SJSA1 (cell line): Measurements from ENCODE around the gene LRP2. TPM values are rescaled to one million over a fixed set of nuclear protein-coding genes. Genes with fewer than 3 reads are reported as not detected.

Experiments
- DNase-seq, 2 experiments: peaks; one replicate each; pipeline ENCODE4 v3.0.0-alpha.2; 2015 to 2020; ENCODE audit warnings: low spot score in 2 of 2, low read depth in 1 of 2
- H3K27ac ChIP-seq: fragments of 250-450 bp; sonication (Bioruptor Pico); 2 replicates; pipeline ENCODE4 v1.5.1; 2020; ENCODE audit warnings: mild to moderate bottlenecking, moderate library complexity
- H3K27me3 ChIP-seq: fragments of 250-450 bp; sonication (Bioruptor Pico); replicated peaks from 2 replicates; pipeline ENCODE4 v1.5.1; 2020; ENCODE audit warnings: mild to moderate bottlenecking, moderate library complexity
- H3K36me3 ChIP-seq: fragments of 250-450 bp; sonication (Bioruptor Pico); 2 replicates; pipeline ENCODE4 v1.5.1; 2020; ENCODE audit warnings: mild to moderate bottlenecking
- H3K4me1 ChIP-seq: fragments of 250-450 bp; sonication (Bioruptor Pico); replicated peaks from 2 replicates; pipeline ENCODE4 v1.6.1; 2021; ENCODE audit warnings: mild to moderate bottlenecking
- H3K4me3 ChIP-seq: fragments of 250-450 bp; sonication (Bioruptor Pico); 2 replicates; pipeline ENCODE4 v1.5.1; 2020; ENCODE audit warnings: mild to moderate bottlenecking
- H3K9me3 ChIP-seq: fragments of 250-450 bp; sonication (Bioruptor Pico); replicated peaks from 2 replicates; pipeline ENCODE4 v1.5.1; 2020; ENCODE audit warnings: mild to moderate bottlenecking
- total RNA-seq: library from RNA; depleted of rRNA; stranded (reverse); fragments of >200 nt; shearing (Covaris generic); gene quantifications from 2 replicates; pipeline ENCODE4 v1.2.3, GENCODE V29; 2014

The LRP2 gene
- total RNA-seq, 1 experiment from 2014 or later: 0.11 TPM

GRCh38 chr2:169363560-169364150 is 1.3 kb upstream of the LRP2 start:
- H3K27ac ChIP-seq: no peak overlapping the region
- peak in 1 of 2 experiments; percentile 2 for DNase-seq
- peaks cover 62% of the 10 kb centered on the region for H3K27me3 ChIP-seq
- H3K9me3 ChIP-seq: 0 out of 2 replicates have a peak, but pooled peaks cover 2% of the 10 kb centered on the region
- no peak overlapping the region for H3K4me3 ChIP-seq
- H3K4me1 ChIP-seq: peaks cover 31% of the 10 kb centered on the region
- H3K36me3 ChIP-seq: no peaks in the 10 kb centered on the region

- DNase-seq: peak in 1 of 2 experiments; percentile 6
- Histone ChIP-seq H3K27ac (no peak overlapping the region), H3K27me3 (peaks cover 66% of the 10 kb centered on the region), H3K9me3 (0 out of 2 replicates have a peak, but pooled peaks cover 2% of the 10 kb centered on the region), H3K36me3 (no peaks in the 10 kb centered on the region), H3K4me3 (no peak overlapping the region), H3K4me1 (peaks cover 31% of the 10 kb centered on the region)
These were observed 693 bp upstream of the LRP2 start for GRCh38 chr2:169362894-169363559.

DNA sequence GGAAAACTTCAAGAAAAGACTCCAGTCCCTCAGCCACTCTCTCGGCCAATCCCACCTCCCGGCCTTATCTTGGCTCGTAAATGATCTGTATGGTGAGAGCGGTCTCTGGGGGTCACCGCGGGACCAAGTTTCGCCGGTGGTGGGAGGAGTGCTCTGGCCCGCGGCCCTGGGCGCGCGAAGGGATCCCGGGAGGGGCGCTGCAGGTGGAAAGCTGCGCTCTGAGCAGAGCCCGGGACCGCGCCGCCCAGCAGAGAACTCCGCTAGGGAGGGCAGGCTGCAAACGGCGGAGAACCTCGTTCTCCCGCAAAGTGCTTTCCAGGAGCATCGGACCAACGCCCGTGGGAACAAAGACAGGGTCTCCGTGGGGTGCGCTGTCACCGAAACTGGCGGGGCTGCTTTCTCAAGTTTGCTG is 622 bp downstream of the LRP2 start:
- DNase-seq: no peak
- Histone ChIP-seq H3K36me3 (no peaks in the 10 kb centered on the region), H3K9me3 (0 out of 2 replicates have a peak, but pooled peaks cover 2% of the 10 kb centered on the region), H3K27me3 (peaks cover 66% of the 10 kb centered on the region), H3K27ac (no peak overlapping the region), H3K4me3 (no peak overlapping the region), H3K4me1 (peaks cover 31% of the 10 kb centered on the region)

DNA sequence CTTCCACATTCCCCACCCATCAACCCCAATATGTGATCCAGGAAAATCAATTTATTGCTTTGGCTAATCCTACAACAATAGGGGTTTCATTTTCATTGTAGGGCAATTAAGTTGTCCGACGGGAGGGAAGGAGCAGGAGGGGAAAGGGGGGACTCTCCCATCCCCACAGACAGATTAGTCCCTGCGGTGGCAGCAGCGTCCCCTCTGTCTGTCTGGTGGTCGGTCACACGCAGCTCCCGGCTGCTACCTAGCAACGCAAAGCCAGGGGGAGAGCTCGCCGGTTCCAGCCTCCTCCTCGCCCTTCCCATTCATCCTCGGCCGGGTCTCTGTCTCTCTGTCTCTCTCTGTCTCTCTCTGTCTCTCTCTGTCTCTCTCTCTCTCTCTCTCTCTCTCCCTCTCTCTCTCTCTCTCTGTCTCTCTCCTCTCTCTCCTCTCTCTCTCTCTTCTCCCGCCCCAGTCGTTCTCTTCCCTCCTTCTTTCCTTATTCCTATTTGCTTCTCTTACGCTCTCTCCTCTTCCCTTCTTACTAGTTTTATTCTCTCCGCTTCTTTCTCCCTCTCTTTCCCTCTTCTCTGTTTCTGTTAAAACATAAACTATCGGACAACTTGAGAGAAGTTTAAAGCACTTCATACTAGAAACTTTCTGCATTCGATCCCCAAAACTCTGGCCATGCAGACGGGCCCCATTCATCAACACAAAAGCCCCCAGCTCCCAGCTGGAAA is 1.2 kb downstream of the LRP2 start:
- peak in 1 of 2 experiments; percentile 5 for DNase-seq
- no peak overlapping the region for H3K4me3 ChIP-seq
- H3K27me3 ChIP-seq: peaks cover 66% of the 10 kb centered on the region

DNA sequence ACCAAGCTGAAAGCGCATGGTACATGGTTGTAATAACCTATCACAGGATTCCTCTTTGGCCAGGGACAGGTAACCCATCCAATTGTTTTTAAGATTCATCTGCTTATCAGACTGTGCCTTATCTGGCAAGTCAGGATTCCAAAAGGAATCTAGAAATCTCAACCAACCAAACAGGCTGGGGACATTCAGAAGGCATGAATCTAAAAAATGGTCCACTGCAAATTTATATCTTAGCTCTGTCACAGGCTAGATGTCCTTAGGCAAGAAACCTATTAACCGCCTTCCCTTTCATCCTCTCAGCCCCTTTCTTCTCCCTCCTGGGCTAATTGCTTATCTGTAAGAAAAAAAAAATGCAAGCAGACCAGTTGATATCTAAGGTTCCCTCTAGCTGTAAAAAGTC is 4.3 kb downstream of the LRP2 start:
- Histone ChIP-seq H3K27ac (no peak overlapping the region), H3K27me3 (peaks cover 43% of the 10 kb centered on the region), H3K9me3 (0 out of 2 replicates have a peak, but pooled peaks cover 2% of the 10 kb centered on the region), H3K4me1 (peaks cover 13% of the 10 kb centered on the region), H3K4me3 (no peak overlapping the region), H3K36me3 (no peaks in the 10 kb centered on the region)
- DNase-seq: no peak

More for the DNA sequence above, 1.2 kb downstream of the LRP2 start:
- H3K9me3 ChIP-seq: 0 out of 2 replicates have a peak, but pooled peaks cover 2% of the 10 kb centered on the region
- H3K36me3 ChIP-seq: no peaks in the 10 kb centered on the region
- peaks cover 31% of the 10 kb centered on the region for H3K4me1 ChIP-seq
- no peak overlapping the region for H3K27ac ChIP-seq

DNA sequence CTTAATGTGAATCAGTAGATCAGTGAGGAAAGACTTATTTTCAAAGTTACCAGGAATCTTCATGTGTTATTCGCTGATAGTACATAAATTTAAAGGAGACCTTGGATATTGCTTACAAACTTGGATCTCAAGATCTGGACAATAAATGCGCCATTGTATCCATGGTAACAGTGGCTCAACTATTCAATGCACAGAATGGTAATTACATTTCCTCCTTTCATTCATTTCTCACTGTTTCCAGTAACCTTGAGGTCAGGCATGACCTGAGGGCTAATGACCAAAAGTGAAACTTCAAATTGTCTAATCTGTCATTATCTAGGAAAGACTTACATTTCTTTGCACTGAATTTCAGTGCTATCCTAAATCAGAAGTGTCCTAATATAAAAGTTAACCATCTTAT is 8.1 kb downstream of the LRP2 start:
- Histone ChIP-seq H3K36me3 (no peaks in the 10 kb centered on the region), H3K27me3 (peaks cover 8% of the 10 kb centered on the region), H3K9me3 (no peaks in the 10 kb centered on the region), H3K4me1 (no peaks in the 10 kb centered on the region), H3K27ac (no peak overlapping the region), H3K4me3 (no peak overlapping the region)
- DNase-seq: no peak

- Histone ChIP-seq H3K4me3 (no peak overlapping the region), H3K27ac (no peak overlapping the region), H3K27me3 (peaks cover 3% of the 10 kb centered on the region; the same call in 1 of the 2 replicates), H3K36me3 (no peaks in the 10 kb centered on the region), H3K4me1 (no peaks in the 10 kb centered on the region), H3K9me3 (no peaks in the 10 kb centered on the region)
- no peak for DNase-seq
These were observed 10.6 kb downstream of the LRP2 start for GRCh38 chr2:169351725-169352124.

DNA sequence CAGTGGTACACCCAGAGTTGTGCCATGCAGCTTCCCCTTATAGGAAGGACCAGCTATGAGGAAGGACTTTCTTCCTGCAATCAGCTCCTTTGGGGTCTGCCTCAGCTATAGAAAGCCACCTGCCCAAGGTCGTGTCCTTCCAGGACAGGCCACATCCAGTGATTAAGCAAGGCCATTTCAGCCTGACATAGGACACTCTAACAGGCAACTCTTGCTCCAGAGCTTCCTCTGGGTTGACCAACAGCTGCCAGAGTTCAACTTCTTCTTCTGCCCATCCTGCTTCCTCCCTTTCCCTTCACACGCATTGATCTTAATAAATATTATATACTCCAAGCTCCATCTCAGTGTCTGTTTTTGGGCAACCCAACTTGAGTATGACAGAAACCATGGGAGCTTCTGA is 12.8 kb downstream of the LRP2 start:
- no peaks in the 10 kb centered on the region for H3K4me1 ChIP-seq
- H3K27ac ChIP-seq: no peak overlapping the region
- H3K27me3 ChIP-seq: peaks cover 3% of the 10 kb centered on the region; the same call in 1 of the 2 replicates
- H3K36me3 ChIP-seq: no peaks in the 10 kb centered on the region
- no peak for DNase-seq
- no peak overlapping the region for H3K4me3 ChIP-seq
- no peaks in the 10 kb centered on the region for H3K9me3 ChIP-seq

GRCh38 chr2:169348321-169349024 is 13.9 kb downstream of the LRP2 start:
- peaks cover 3% of the 10 kb centered on the region; the same call in 1 of the 2 replicates for H3K27me3 ChIP-seq
- no peak overlapping the region for H3K27ac ChIP-seq
- no peaks in the 10 kb centered on the region for H3K9me3 ChIP-seq
- no peaks in the 10 kb centered on the region for H3K36me3 ChIP-seq
- no peaks in the 10 kb centered on the region for H3K4me1 ChIP-seq
- no peak for DNase-seq
- no peak overlapping the region for H3K4me3 ChIP-seq

DNA sequence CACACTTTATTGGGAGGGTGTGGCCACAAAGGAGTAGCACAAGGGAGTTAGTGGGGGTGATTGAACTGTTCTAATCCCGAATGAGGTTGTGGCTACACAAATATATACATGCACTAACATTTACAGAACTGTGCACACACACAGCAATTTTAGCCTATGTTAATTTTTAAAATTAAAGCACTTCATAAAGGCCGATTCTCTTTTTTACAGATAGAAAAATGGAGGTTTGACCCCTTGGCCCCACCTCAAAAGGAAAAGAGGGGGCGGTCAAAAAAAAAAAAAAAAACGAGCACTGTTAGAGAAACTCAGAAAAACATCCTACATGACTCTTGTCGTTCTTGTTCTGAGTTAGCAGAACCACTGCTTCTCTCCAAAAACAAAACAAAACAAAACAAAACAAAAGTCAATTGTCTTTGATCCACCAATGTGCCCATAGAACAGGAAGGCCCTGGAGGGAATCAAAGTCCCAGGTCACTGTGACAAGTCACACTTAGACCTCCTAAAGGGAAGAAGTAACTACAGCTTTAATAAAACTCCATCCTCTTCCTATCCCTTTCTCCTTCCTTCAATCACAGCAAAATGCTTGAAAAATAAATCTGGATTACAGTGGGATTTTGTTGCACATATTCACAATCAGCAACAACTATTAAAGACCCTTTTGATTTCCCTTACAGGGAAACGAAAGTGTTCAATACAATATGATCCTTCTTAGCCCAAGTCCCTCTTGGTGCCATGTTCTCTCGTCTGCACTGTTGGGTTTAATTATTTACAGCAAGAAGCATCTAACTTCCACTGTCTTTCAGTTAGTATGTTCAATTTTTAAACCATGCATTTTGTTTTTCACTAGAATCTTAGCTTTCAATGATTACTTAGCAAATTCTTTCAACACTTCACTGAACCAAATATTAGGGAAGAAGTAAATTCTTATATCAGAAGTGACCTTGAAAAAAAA is 16.6 kb downstream of the LRP2 start:
- no peaks in the 10 kb centered on the region for H3K9me3 ChIP-seq
- H3K4me3 ChIP-seq: no peak overlapping the region
- peaks cover 3% of the 10 kb centered on the region; the same call in 1 of the 2 replicates for H3K27me3 ChIP-seq
- H3K4me1 ChIP-seq: no peaks in the 10 kb centered on the region
- no peak for DNase-seq
- H3K27ac ChIP-seq: no peak overlapping the region
- no peaks in the 10 kb centered on the region for H3K36me3 ChIP-seq

DNA sequence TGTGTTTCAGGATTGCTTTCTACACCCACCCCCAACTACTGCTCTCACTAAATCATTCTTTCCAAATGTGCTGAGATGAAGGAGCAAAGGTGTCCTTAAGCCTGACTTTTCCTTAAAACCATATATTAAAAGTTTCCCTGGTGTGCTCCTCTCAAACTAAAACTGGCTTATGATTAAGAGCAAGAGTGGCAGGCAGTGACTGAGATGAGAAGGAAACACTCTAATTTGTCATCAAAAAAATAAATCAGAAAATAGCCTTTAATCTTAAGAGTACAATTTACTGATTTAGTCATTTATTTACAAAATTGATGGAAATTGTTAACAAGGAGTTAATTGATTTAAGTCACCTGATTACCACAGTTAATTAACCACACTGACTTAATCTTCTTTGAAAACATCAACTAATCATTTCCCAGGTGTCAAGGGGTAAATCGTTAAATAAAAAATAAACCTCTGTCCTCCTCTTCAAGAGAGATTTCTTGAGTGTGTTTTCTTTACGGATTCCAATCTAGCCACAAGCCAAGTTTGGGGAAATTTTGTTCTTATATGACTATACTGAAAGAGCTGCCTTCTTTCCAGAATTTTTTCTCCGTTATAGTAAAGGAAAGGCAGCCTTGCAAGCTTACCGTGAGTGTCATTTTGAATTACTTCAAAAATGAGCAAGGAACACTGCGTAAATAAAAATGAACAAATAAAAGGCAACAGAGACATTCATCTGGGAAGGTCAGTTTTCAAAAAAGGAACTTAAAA is 17.4 kb downstream of the LRP2 start:
- Histone ChIP-seq H3K27ac (no peak overlapping the region), H3K4me3 (no peak overlapping the region), H3K27me3 (peaks cover 3% of the 10 kb centered on the region; the same call in 1 of the 2 replicates), H3K4me1 (no peaks in the 10 kb centered on the region), H3K9me3 (no peaks in the 10 kb centered on the region), H3K36me3 (no peaks in the 10 kb centered on the region)
- no peak for DNase-seq

- Histone ChIP-seq H3K27me3 (peaks cover 3% of the 10 kb centered on the region; the same call in 1 of the 2 replicates), H3K36me3 (no peaks in the 10 kb centered on the region), H3K9me3 (no peaks in the 10 kb centered on the region), H3K4me3 (no peak overlapping the region), H3K4me1 (no peaks in the 10 kb centered on the region), H3K27ac (no peak overlapping the region)
- no peak for DNase-seq
These were observed 19.1 kb downstream of the LRP2 start for GRCh38 chr2:169343202-169343601.
